Glutamatergic neuron (in vitro differentiated cells): ENCODE measurements around the gene MRC2. TPM values are rescaled to one million over a fixed set of nuclear protein-coding genes. Genes with fewer than 3 reads are reported as not detected.

Experiments
- DNase-seq: peaks from one replicate; pipeline ENCODE4 v3.0.0; 2022
- H3K27ac Mint-ChIP-seq: one replicate; pipeline ENCODE4 v1.8.0; 2020; ENCODE audit warnings: mild to moderate bottlenecking, mixed read lengths, inconsistent platforms; ENCODE audit not compliant: unreplicated experiment
- H3K27me3 Mint-ChIP-seq: one replicate; pipeline ENCODE4 v1.8.0; 2020; ENCODE audit warnings: mild to moderate bottlenecking, moderate library complexity, mixed read lengths, inconsistent platforms; ENCODE audit not compliant: unreplicated experiment
- H3K36me3 Mint-ChIP-seq: one replicate; pipeline ENCODE4 v1.8.0; 2020; ENCODE audit warnings: mild to moderate bottlenecking, mixed read lengths, inconsistent platforms; ENCODE audit not compliant: unreplicated experiment
- H3K4me1 Mint-ChIP-seq: one replicate; pipeline ENCODE4 v1.8.0; 2020; ENCODE audit warnings: mild to moderate bottlenecking, low read depth, mixed read lengths, inconsistent platforms; ENCODE audit not compliant: unreplicated experiment
- H3K4me3 Mint-ChIP-seq: one replicate; pipeline ENCODE4 v1.8.0; 2020; ENCODE audit warnings: mild to moderate bottlenecking, mixed read lengths, inconsistent platforms; ENCODE audit not compliant: unreplicated experiment
- H3K9me3 Mint-ChIP-seq: one replicate; pipeline ENCODE4 v1.8.0; 2020; ENCODE audit warnings: mild to moderate bottlenecking, moderate library complexity, mixed read lengths, inconsistent platforms; ENCODE audit not compliant: unreplicated experiment
- CTCF ChIP-seq: fragments of 200-600 bp; sonication (generic); IDR thresholded peaks from one replicate; pipeline ENCODE4 v1.5.0; 2021; ENCODE audit not compliant: partially characterized antibody, unreplicated experiment
- total RNA-seq: library from RNA; stranded (reverse); fragmentation: NEBNext Ultra II Directional; extraction: Animal tissue kit (Norgen Biotek cat#: 25700); gene quantifications from one replicate; pipeline ENCODE4 v1.2.1, GENCODE V29; 2021; ENCODE audit not compliant: unreplicated experiment

The MRC2 gene
- total RNA-seq, 1 donor from 2014 or later: 24.0 TPM

GRCh38 chr17:62658136-62658920 lies 30.9 kb downstream of the MRC2 start:
- Mint-ChIP-seq H3K36me3 (peaks cover 14% of the 10 kb centered on the region), H3K27ac (no peak overlapping the region), H3K4me3 (peak overlapping the region; percentile 10), H3K27me3 (peaks cover 5% of the 10 kb centered on the region), H3K4me1 (peaks cover 13% of the 10 kb centered on the region), H3K9me3 (peaks cover 10% of the 10 kb centered on the region)
- no peak for DNase-seq
- no peak for TF ChIP-seq CTCF

DNA sequence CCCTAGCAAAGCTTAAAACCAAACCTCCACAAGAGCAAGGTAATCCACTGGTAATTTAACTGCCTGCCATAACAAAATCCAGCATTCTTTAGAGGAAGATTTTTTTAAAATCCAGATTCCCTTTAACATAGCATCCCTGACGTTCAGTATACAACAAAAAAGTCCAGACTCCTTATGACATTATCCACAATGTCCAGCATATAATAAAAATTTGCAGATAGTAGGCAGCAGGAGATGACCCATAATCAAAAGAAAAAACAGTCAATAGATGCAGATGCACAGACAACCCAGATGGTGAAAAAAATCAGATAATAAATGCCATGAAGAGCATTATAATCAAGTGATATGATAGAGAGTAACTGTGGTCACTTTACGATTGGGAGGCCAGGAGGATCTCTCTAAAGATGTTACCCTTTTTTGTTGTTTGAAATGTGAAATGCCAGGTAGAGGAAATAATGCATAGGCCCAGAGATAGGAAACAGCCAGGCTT lies 33.2 kb downstream of the MRC2 start:
- peaks cover 3% of the 10 kb centered on the region for H3K27me3 Mint-ChIP-seq
- no peak overlapping the region for H3K27ac Mint-ChIP-seq
- peaks cover 4% of the 10 kb centered on the region for H3K4me1 Mint-ChIP-seq
- H3K4me3 Mint-ChIP-seq: no peak overlapping the region
- no peak for TF ChIP-seq CTCF
- peaks cover 9% of the 10 kb centered on the region for H3K9me3 Mint-ChIP-seq
- peaks cover 14% of the 10 kb centered on the region for H3K36me3 Mint-ChIP-seq
- DNase-seq: no peak

DNA sequence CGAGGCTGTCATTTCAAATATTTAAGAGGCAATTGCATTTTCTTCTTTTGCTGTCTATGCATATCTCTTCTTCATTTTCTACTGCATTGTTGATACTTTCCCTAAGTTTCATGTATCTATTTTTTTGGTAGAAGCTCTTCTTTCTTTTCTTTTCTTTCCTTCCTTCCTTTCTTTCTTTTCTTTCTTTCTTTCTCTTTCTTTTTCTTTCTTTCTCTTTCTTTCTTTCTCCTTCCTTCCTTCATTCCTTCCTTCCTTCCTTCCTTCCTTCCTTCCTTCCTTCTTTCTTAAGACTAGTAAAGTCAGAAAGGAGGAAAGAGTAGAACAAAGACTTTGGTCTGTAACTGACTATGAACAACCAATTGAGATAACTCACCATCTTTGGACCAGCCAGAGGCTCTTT lies 33.9 kb downstream of the MRC2 start:
- peaks cover 14% of the 10 kb centered on the region for H3K36me3 Mint-ChIP-seq
- no peak for DNase-seq
- TF ChIP-seq CTCF: no peak
- peaks cover 4% of the 10 kb centered on the region for H3K27me3 Mint-ChIP-seq
- no peak overlapping the region for H3K4me3 Mint-ChIP-seq
- H3K27ac Mint-ChIP-seq: no peak overlapping the region
- H3K4me1 Mint-ChIP-seq: peaks cover 4% of the 10 kb centered on the region
- H3K9me3 Mint-ChIP-seq: peaks cover 9% of the 10 kb centered on the region

- peaks cover 14% of the 10 kb centered on the region for H3K36me3 Mint-ChIP-seq
- no peak for TF ChIP-seq CTCF
These were observed 35.4 kb downstream of the MRC2 start for GRCh38 chr17:62662855-62663254.

DNA sequence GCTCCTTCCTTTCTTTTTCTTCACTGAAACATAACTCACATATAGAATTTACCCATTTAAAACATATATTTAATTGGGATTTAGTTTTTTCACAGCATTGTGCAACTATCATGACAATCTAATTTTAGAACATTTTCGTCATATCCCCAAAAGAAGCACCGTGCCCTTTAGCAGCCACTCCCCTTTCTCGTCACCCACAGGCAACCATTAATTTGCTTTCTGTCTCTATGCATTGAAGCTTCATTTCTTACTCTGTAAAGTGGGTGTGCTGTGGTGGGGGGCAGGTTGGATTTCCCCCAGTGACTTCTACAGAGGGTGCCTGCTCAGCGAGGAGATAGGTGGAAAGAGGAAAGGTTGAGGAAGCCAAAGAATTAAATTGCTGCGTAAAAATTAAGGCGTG lies 35.8 kb downstream of the MRC2 start:
- Mint-ChIP-seq H3K36me3 (peaks cover 14% of the 10 kb centered on the region), H3K27ac (no peak overlapping the region), H3K9me3 (peaks cover 6% of the 10 kb centered on the region), H3K4me1 (peaks cover 4% of the 10 kb centered on the region), H3K27me3 (peaks cover 7% of the 10 kb centered on the region), H3K4me3 (no peak overlapping the region)
- no peak for DNase-seq
- no peak for TF ChIP-seq CTCF

More at GRCh38 chr17:62662855-62663254, 35.4 kb downstream of the MRC2 start:
- Mint-ChIP-seq H3K27ac (no peak overlapping the region), H3K4me3 (no peak overlapping the region), H3K9me3 (peaks cover 8% of the 10 kb centered on the region), H3K4me1 (peaks cover 7% of the 10 kb centered on the region), H3K27me3 (peaks cover 7% of the 10 kb centered on the region)
- no peak for DNase-seq
